DMS114 treated with DMSO at 0.1 percent for 48 hours (cell line): ENCODE data around the gene SLC6A20.

ENCODE experiments used
- DNase-seq: peaks from one replicate; lab custom pipeline; 2025; ENCODE audit not compliant: unreplicated experiment; lab: John Stamatoyannopoulos, UW

The SLC6A20 gene, protein sequence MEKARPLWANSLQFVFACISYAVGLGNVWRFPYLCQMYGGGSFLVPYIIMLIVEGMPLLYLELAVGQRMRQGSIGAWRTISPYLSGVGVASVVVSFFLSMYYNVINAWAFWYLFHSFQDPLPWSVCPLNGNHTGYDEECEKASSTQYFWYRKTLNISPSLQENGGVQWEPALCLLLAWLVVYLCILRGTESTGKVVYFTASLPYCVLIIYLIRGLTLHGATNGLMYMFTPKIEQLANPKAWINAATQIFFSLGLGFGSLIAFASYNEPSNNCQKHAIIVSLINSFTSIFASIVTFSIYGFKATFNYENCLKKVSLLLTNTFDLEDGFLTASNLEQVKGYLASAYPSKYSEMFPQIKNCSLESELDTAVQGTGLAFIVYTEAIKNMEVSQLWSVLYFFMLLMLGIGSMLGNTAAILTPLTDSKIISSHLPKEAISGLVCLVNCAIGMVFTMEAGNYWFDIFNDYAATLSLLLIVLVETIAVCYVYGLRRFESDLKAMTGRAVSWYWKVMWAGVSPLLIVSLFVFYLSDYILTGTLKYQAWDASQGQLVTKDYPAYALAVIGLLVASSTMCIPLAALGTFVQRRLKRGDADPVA

DNA sequence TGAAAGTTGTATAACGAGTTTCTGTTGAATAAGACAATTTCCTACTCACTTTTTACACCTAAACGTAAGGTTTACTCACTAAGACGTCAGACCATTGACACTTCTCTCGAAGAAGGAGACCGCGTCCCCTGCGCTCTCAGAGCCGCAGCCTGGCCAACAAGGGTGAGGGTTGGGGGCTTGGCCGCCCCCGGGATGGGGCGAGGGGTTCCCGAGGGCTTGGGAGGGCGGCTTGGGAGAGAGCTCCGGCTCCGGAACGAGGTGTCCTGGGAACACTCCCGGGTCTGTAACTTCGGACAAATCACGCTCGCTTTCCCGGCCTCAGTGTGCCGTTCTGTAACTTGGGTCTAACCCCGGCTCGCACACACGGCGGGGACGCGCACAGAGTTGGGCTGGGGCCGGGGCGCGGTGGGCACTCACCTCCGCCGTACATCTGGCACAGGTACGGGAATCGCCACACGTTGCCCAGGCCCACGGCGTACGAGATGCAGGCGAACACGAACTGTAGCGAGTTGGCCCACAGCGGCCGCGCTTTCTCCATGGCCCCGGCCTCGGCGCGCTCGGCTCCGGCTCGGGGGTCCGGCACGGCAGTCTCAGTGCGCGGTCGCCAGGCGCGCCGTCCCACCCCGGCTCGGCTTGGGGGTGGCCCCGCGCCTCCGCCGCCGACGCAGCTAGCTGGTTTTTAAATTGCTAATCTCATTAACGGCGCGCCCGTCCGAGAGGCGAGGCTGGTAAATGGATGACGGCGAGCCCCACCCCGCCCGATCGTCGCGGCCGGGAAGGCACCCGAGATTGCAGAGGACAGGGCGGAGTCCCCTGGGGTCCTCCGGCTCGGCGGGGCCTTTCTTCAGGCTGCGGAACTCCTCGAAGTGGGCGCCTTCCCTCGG lies at the start of gene SLC6A20:
TSS of gene SLC6A20 (minus strand) at position 655 of the 884 bp plus-strand sequence. CDS start at position 538, 117 bp downstream.
- DNase-seq, result no peak

DNA sequence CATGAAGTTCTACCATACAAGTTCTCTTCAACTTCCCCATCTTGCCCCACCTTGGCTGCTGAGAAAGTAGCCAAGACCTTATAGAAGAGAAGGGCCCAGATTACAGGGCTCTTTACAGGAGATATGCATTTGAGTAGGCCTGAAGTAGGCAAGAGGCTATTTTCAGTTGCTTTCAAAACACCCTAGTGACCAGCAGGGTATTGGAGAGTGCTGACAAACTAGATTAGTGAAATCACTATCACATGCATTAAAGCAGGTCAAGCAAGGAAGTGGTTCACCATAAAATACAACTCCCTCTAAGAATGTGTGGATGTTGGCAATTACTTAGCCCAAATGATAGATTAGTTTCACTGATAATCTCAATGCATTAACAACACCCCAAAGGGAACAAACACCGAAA lies 48.3 kb upstream of the SLC6A20 start:
- no peak for DNase-seq

DNA sequence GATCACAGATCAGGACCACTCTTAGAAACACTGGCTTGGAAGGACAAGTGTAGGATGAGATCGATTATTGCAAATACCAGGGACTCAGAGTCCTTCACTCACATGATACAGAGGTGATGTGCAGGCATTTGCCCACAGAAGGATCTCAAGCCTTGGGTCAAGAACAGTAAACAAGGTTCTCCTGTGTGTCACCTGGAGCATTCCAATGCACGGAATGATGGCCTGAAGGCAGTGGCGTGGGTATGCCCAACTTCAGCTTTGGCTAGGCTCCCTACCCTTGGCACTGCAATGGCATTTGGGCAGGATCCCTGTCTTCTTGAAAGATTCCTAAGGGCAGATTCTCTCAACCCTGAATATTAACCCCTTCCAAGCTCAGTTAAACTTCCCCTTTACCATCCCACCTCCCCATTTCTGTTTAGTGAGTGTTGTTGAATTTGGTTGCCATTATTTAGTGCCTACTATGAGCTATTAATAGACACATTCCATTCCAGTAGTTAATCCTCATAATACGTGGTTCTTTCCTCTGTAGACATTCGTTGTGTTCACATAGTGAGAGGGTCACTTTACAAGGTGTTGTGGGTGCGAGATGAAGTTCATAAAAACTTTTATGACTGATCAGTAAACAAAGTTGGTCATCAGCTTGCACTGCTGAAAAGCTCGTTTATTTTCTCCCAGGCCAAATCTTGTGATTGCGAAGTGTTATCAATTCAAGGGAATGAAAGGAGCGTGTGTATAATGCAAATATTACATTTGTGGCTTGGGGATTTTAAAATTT lies 46.7 kb upstream of the SLC6A20 start:
- no peak for DNase-seq

DNA sequence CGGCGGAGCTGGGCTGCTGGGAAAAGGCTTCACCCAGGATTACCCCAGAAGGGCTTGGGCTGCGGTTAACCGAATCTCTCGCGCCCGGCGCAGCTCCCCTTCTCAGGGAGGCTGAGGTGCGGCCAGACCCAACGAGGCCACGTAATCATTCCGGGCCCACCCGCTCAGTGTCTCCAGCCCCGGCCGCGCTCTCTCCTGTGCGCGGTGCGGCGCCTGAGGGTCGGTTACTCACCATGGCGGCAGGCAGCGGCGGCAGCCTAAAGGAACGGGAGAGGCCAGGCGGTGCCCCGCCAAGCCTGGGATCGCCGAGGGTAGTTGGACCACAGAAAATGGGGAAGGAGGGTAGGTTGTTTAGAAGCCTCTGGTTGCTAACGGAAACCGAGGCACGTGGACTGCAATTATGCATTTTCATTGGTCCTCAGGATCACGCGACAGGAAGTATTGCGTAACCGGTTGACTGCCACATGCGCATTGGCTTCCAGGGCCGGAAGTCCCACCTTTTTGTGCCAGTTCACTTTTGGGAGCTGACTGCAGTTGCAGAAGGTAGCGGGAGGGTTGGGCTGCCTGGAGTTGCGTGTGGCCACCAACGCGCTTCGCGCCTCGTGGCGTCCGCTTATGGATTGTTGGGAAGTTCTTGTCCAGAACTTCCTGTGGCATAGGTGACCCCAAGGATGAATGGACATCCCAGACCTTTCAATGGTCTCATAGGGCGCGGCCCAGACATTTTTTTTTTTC lies 45.6 kb upstream of the SLC6A20 start, which contains the start of gene LZTFL1:
TSS of gene LZTFL1 (minus strand) at position 363 of the 735 bp plus-strand sequence. CDS start at position 235, 128 bp downstream.
- DNase-seq, result peak; percentile 94

DNA sequence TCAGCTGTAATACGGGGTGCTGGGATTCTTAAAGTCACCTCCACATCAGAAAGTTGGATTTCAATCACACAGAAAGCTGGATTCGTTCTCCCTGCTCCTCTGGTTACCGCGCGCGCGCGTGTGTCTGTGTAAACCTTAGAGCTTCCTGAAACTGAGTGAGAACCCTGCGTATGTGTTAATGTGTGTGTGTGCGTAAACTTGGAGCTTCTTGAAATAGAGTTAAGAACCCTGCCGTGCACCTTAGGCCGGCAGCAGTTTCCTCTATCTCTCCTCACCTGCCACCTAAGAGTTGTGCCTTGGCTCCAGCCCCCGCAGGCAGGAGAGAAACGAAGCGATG lies 45.1 kb upstream of the SLC6A20 start:
- no peak for DNase-seq

DNA sequence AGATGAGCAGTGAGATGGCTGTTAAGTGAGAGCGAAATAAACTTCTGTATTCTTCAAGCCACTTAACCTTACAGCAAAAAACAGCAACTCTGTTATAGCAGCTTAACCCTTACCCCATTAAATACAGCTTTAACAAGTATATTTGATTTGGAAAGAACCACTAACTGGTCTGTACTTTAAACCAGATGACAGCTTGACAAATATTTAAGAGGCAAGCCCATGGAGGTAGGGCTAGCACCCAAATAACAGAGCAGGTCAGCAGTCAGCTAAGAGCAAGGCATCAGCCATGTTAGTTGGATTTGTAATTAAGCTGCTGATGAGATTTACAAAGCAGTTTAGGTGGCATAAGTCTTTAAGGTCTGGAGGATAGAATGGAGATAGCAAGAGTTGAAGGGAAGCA lies 42.1 kb upstream of the SLC6A20 start:
- DNase-seq, result no peak

DNA sequence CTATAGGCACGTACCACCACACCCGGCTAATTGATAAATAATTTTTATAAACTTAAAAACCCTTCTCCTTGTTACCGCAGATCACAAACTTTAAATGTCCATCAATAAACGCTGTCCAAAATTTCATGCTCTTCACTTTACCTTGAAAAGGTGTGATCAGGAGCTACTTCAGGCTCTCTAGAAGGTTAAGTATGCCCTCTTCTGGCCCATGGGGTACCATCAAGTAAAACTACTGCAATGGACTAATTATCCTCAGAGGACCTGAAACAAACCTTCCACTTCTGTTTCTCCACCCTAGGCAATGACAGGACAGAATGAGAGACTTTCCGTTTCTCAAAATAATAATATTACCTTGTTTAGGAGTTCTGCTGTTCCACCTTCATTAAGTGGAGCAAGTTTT lies 36.4 kb upstream of the SLC6A20 start:
- no peak for DNase-seq

DNA sequence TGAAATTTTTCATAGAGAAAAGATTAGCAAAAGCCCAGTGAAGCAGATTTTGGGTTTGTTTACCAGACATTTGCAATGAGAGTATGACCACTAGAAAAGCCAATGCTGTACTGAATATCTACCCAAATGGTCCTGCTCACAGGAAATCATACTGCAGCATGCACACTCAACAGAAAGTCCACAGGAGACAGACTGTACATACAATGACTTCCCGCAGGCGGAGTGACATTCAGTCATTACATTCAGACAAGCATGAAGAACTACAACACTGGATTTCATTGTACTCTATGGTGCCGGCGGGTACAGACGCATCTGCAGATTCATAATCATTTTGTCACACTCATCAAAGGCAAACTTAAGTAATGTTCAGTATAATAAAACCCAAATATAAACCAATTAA lies 33.8 kb upstream of the SLC6A20 start:
- DNase-seq, result no peak

DNA sequence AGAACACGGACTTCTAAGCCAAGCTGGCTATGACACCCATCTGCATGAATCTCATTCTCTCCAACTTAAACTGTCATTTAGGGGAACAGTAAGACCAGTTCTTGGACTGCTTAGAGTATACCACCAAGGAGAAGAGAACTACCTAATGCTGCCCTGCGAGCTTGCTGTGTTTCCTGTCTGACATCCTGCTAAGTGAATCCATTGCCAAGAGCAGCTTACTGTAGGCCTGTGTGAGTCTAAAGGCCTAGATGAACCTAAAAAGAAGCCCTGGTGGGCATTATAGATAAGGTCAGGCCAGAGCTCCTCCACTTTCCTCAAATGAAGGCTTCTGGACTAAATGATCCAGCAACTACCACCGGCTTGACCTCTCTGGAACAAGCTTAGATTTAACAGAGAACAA lies 30.6 kb upstream of the SLC6A20 start:
- no peak for DNase-seq

DNA sequence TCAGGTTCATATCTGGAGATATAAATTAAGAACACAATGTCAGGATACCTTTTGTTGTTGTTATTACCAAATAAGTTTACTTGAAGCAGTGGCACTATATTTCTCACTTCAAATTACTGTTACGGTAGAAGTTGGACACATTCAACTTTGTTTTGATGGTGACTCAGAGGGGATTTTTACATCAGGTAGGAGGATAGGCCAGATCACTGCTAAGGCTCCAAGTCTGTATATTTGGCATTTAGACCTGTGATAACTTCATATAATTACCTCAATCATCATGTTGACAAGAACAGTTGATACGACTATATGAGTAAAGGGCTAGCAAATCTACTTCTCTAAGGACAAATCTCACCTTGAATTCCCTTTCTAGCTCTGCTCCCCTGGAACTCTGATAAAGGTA lies 30.0 kb upstream of the SLC6A20 start:
- no peak for DNase-seq

DNA sequence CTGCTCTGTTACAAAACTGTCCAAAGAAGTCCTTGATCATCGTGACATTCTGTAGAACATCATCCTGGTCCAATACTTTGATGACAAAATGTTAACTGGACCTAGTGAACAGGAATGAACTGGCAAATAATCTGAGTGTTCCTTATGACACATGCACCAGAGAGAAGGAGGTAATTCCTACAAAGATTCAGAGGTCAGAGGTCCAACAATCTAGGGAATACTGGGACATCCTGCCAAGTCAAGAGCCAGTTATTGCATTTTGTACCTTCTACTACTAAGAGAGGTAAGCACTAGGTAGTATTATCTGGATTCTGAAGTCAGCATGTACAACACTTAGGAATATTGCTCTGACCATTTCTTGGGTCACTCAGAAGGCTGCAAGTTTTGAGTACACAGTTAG lies 24.8 kb upstream of the SLC6A20 start:
- DNase-seq, result no peak

DNA sequence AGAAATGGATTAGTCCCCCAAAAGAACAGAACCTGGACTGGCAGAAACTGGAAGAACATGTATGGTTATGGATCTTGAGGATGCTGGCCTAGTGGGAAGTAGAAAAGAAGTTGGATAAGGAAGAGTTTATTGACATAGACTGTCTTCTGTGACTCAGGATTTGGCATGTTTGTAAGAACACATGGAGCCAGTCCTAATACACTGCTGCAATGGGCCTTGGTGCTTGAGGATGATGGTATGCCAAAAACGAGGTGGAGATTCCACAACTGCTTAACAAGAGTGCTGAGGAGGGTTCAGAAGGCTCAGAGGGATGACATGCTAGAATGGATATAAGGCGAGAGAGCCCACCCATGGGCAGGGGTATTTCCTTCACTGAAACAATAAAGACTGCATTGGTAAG lies 23.2 kb upstream of the SLC6A20 start:
- no peak for DNase-seq

DNA sequence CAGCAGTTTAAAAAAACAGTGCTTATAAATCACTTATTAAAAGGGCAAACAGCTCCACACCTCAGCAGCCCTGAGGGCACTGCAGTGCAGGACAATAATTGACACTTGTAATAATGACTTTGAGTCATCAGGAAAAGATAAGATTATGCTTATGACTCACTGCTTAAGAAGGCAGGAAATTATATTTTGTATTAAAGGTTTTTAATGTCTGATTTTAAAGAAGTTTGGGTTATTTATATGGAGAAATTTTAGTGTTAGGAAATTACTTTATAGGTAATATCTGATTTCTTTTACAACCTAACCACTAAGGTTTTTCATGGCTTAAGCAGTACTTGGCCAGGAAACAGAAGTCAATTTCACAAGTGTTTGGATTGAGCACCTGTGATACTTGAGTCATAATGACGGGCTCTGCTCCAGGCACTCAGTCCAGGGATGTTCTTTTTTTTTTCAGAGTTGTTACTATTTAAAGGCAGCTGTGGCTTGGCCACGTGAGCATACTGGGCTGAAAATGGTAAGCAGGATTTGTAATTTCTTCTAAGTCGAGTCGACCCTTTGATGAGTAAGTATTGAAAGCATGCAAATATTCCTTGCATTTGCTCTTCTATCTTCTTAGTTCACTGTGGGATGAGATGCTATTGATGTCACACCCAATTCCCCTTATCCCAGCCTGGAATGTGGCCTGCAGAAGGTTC lies 21.6 kb upstream of the SLC6A20 start:
- DNase-seq, result no peak

DNA sequence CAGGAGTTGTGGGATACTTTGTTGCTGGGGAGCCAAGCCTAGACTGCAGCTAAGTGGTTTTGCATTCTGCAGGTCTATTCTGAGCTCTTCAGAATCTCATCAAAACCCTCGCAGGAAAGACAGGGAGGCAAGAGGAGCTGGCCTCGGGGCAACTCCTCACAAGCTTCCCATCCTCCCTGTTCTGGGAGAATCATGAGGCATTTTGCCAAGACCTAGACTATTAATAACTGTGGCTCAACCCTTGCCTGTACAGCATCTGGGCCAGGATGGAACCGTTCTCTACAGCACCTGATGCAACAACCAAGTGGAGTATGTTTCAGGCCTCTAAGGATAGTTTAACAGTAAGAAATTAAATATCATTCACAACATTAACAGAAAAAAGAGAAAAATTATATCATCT lies 20.2 kb upstream of the SLC6A20 start:
- DNase-seq, result no peak

DNA sequence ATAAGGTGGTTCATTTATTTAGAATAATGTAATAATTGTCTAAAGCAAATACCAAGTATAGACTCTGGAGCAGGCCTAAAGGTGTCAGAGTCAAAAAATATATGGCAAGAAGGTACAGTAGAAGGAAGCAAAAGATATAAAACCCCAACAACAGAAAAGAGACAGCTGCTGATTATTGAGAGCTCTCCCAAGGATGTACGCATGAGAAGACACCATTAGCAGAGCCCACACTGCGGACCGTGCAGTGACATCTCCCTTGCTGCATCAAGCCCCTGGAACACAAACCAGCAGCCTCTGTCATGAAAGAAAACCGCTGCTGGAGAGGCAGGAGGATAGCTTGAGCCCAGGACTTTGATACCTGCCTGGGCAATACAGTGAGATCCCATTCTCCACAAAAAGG lies 18.0 kb upstream of the SLC6A20 start:
- no peak for DNase-seq

DNA sequence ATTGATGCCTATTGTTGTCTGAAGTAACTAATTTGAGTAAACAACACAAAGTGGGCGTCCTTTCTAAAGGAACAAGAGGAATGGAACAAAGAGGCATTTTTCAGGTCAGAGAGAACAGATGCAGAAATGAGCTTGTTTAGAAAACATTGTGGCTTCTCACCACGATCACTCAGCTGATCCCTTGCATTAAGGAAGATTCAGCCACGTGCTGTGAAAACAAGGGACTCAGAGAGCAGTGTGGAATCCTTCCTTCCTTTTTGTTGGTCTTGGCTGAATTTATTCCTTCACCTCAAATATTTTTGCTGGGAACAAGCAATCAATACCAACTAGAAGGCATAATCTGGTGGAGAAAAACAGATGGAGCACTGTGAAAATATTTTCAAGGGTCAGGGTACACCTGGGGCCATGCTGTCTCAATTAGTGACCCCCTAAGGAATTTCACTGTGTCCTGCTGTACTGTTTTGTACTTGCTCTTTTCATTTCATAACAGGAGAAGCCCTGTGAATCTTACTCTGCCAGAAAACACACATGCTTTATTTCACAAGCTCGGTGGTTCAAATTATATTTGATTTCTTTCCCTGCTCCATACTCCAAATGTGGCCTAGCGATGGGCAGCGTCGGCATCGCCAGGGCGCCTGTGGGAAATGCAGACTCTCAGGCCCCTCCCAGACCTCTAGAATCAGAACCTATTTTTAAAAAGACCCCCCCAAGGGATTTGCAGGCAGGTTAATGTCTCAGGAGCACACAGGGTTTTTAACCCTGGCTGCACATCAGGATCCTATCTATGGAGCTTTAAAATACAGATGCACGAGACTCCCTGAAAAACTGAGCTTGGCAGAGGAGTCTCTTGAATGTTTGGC lies 11.6 kb upstream of the SLC6A20 start:
- DNase-seq, result no peak

DNA sequence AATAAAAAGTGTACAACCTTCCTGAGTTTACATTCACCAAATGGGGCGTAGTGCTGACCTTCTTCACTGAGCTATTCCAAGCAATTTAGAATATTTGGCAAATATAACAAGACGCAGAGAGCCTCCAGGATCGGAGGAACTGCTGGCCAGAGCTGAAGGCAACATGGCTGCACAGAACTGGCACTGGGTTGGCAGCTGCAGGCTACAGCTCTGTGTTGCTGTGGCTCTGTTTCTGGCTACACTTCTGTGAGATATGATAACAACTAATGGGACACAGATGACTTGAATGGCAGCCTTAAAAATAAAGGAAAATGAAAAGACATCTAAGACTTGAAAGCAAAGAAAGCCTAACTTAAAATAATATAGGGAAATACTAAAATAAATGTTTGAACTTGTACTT lies 10.8 kb upstream of the SLC6A20 start:
- no peak for DNase-seq

DNA sequence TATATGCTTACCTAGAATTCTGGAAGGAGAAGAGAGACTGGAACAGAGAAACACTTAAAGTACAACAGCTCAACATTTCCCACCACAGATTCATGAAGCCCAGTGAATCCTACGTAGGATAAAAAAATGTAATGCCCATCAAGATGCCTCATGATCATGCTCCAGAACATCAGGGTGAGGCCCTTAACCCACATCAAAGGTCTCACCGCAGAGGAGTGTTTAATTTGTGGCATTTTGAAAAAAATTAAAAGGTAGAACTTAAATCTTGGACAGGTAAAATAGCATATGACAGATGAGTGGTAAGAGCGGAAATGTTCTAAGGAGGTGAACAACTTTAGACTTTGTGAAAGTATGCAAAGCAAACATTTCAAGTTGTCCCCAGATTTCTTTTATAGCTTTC lies 9.7 kb upstream of the SLC6A20 start:
- DNase-seq, result no peak
